Effector memory CD4-positive, alpha-beta T cell (primary cell): ENCODE results near the gene ZNF626.
"Not testable (repeated sequence)": the region's sequence is repeated elsewhere in the genome, so short reads cannot be mapped to it uniquely, and the experiment has no call there.

ENCODE experiments used
- DNase-seq, 3 donors: peaks; one replicate each; pipeline ENCODE4 v3.0.0-alpha.2; 2020
- H3K27ac ChIP-seq: 2 replicates; pipeline ENCODE4 v1.7.0; 2013; ENCODE audit warnings: mild to moderate bottlenecking, low read length, moderate library complexity; ENCODE audit not compliant: insufficient read depth, poor library complexity, severe bottlenecking
- H3K27me3 ChIP-seq: replicated peaks from 2 replicates; pipeline ENCODE4 v1.7.0; 2013; ENCODE audit warnings: mild to moderate bottlenecking, low read length; ENCODE audit not compliant: insufficient read depth, control insufficient read depth, poor library complexity, severe bottlenecking
- H3K36me3 ChIP-seq: 2 replicates; pipeline ENCODE4 v1.7.0; 2013; ENCODE audit warnings: mild to moderate bottlenecking, low read length, moderate library complexity; ENCODE audit not compliant: control insufficient read depth, insufficient read depth
- H3K4me1 ChIP-seq: 2 replicates; pipeline ENCODE4 v1.7.0; 2013; ENCODE audit warnings: low read length, mild to moderate bottlenecking; ENCODE audit not compliant: control insufficient read depth, insufficient read depth, poor library complexity, severe bottlenecking
- H3K4me3 ChIP-seq: 2 replicates; pipeline ENCODE4 v1.7.0; 2013; ENCODE audit warnings: low read length, low read depth, mild to moderate bottlenecking; ENCODE audit not compliant: insufficient read depth, poor library complexity, severe bottlenecking
- H3K9me3 ChIP-seq: 2 replicates; pipeline ENCODE4 v1.7.0; 2013; ENCODE audit warnings: mild to moderate bottlenecking, low read length, moderate library complexity; ENCODE audit not compliant: control insufficient read depth
- total RNA-seq, 3 donors: gene quantifications; one replicate each; lab custom pipeline; 2026; lab: John Stamatoyannopoulos, UW

ZNF626 gene
- 5.0 to 10.2 (median 9.5) reads per million in 3 donors for total RNA-seq

DNA sequence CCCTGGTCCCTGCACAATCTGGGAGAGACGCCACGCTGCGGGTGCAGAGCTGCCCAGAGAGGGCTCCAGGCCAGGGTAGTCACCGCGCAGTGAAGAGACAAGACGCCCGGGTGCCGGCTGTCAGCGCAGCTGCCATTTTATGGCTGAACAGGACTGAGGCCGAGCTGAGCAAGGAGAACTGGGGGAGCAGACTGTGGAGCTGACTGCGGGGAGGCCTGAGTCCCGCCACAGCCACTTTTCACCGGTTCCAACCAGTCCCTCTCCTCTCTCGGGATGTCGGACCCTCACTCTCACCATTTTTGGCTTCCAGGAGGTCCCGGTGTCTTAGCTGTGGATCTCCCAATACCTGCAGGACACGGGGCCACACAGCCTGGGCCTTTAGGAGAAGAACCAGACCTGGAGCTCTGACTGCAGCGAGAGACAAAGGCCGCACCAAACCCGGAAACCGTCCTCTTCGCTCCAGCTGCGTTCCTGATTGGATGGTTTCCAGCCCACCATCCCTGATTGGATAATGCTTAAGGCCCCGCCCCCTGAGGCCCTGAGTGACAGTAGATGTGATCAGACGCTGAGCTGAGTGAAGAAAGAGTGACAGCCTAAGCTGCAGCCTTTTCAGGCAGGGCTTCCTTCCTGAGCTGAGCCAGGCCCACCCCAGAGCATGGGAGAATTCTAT is at the start of gene ZNF626:
Gene ZNF626, minus strand, starts transcription at position 422 of the 670 bp plus-strand sequence. Its CDS starts 125 bp downstream, at position 297.
- Histone ChIP-seq H3K27me3 (no peaks in the 10 kb centered on the region), H3K4me1 (peaks cover 5% of the 10 kb centered on the region), H3K36me3 (peaks cover 20% of the 10 kb centered on the region), H3K4me3 (peak within 1 kb of the TSS; percentile 65), H3K9me3 (peaks cover 4% of the 10 kb centered on the region), H3K27ac (peak within 1 kb of the TSS; percentile 77)
- DNase-seq, result peak; percentile 76 to 88 (median 87)

DNA sequence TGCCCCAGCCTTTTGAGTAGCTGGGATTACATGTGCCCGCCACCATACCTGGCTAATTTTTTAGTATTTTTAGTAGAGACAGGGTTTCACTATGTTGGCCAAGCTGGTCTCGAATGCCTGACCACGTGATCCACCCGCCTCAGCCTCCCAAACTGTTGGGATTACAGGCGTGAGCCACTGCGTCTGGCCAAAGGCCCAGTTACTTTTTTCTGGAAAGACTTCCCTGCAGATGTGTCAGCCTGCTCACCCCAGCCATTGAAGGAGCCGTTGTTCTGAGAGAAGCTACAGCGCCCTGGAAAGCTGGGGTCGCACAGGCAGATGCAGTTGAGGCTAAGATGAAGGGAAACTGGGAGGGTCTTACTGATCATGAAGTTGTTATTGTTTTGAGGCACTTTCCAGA is 7.9 kb upstream of the ZNF626 start:
- no peaks in the 10 kb centered on the region for H3K4me1 ChIP-seq
- H3K36me3 ChIP-seq, result no peaks in the 10 kb centered on the region
- no peaks in the 10 kb centered on the region for H3K27me3 ChIP-seq
- DNase-seq, result no peak
- no peak overlapping the region for H3K27ac ChIP-seq
- H3K9me3 ChIP-seq, result no peaks in the 10 kb centered on the region
- H3K4me3 ChIP-seq, result no peak overlapping the region

DNA sequence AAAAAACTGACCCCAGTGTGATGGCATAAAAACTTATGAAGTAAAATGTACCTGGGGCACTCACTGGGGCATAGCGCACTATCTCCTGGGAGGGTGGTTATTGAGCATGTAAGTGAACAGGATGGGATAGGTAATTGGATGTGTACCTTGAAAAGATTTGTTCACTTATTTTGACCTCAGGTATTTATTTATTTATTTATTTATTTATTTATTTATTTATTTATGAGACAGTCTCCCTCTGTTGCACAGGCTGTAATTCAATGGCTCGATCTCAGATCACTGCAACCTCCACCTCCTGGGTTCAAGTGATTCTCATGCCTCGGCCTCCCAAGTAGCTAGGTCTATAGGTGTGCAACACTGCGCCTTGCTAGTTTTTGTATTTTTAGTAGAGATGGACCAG is 5.9 kb upstream of the ZNF626 start:
- DNase-seq, result no peak
- Histone ChIP-seq H3K4me1 (no peaks in the 10 kb centered on the region), H3K27me3 (no peaks in the 10 kb centered on the region), H3K36me3 (no peaks in the 10 kb centered on the region), H3K27ac (no peak overlapping the region), H3K9me3 (no peaks in the 10 kb centered on the region), H3K4me3 (no peak overlapping the region)

DNA sequence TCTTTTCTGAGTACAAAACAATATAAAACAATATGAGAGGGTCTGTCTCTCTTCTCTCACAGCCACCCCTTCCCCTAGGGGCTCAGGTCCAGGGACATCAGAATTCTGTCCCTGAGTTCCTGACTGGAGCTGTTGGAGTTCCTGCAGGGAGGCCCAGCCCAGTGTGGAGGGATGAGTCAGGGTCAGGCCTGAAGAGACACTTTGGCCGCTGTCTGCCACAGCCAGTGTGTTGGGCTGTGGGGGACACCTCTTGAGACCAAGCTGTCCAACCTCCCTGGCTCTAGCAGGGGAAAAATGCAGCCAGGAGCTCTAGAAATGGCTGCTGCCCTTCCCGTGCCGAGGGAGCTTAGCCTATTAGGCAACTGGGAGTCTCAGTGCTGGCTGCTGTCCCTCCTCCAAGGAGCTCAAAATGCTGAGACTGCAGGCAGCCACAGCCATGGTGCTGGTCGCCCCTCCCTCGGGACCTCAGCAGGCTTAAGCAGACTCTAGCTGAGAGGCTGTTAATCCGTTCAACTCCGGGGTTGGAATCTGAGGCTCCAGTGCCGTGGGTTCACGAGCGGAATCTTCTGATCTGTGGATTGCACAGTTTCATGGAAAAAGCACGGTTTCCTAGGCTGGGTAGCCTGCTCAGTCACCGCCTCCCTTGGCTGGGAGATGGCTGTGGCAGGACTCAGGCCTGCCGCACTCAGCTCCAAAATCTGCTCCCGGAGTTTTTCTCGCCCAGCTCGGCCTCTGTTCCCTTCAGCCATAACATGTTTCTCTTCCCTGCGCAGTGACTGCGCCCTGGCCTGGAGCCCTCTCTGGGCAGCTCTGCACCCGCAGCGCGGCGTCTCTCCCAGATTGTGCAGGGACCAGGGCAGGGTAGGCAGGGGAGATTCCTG is 3.8 kb upstream of the ZNF626 start:
- H3K4me3 ChIP-seq, result no peak overlapping the region
- H3K27ac ChIP-seq, result no peak overlapping the region
- H3K27me3 ChIP-seq, result no peaks in the 10 kb centered on the region
- no peak for DNase-seq
- H3K36me3 ChIP-seq, result no peaks in the 10 kb centered on the region
- peaks cover 5% of the 10 kb centered on the region for H3K4me1 ChIP-seq
- H3K9me3 ChIP-seq, result no peaks in the 10 kb centered on the region

DNA sequence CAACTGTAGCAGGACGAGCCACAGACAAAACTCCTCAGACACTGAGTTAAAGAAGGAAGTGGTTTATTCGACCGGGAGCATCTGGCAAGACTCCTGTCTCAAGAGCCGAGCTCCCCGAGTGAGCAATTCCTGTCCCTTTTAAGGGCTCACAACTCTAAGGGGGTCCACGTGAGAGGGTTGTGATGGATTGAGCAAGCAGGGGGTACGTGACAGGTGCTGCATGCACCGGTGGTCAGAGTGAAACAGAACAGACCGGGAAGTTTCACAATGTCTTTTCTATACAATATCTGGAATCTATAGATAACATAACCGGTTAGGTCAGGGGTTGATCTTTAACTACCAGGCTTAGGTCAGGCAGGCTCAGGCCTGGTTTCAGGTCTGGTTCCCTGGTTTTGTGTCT is 3.1 kb upstream of the ZNF626 start:
- H3K9me3 ChIP-seq, H3K27ac ChIP-seq, H3K4me1 ChIP-seq, H3K27me3 ChIP-seq, H3K36me3 ChIP-seq, DNase-seq, H3K4me3 ChIP-seq: not testable (repeated sequence)

DNA sequence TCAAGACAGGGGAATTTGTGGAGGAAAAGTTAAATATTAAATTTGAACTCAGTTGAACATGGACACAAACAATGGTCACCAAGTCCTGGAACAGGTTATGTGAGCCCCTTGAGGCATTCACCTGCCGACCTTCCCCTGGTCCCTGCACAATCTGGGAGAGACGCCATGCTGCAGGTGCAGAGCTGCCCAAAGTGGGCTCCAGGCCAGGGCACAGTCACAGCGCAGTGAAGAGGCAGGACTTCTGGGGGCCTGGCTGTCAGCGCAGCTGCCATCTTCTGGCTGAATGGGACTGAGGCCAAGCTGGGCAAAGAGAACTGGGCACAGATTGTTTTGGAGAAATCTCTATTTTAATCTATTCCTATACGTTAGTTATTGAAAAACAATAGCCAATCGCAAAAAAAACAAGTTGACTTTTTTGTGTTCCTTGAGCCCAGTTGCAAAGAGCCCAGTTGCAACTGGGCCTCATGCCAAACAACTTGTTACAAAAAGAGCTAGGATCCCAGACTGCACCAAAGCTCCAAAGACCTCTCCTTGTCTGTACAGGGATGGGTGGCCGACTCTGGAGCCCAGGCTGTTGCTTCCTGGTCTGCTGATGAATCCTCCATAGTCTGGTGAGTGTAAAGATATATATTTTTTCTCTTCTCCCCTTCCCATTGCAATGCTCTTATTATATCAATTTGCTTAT is 1.2 kb upstream of the ZNF626 start:
- Histone ChIP-seq H3K9me3 (peaks cover 4% of the 10 kb centered on the region), H3K27ac (no peak overlapping the region), H3K27me3 (no peaks in the 10 kb centered on the region), H3K4me1 (peaks cover 5% of the 10 kb centered on the region), H3K36me3 (peaks cover 16% of the 10 kb centered on the region), H3K4me3 (no peak overlapping the region)
- DNase-seq, result no peak

DNA sequence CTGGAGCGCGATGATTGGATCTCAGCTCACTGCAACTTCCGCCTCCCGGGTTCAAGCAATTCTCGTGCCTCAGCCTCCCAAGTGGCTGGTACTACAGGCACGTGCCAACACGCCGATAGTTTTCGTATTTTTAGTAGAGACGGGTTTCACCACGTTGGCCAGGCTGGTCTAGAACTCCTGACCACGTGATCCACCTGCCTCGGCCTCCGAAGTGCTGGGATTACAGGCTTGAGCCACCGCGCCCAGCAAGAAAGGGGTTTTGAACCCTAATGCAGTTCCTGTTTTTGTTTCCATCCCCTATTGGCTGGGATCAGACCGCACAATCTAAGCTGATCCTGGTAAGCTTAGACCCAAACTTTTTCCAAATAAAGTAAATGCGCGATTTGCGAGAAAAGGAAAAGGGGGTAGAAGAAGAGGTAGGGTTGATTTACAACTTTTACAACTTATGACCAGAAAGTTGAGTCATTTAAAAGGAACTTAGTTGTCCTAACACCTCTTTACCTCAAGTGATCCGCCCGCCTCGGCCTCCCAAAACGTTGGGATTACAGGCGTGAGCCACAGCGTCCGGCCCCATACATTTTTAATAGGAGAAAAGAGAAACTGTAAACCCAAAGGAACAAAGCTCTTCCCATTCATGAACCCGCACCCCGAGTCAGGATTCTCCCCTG is 764 bp downstream of the ZNF626 start:
- DNase-seq, result no peak
- H3K27me3 ChIP-seq, result no peaks in the 10 kb centered on the region
- peaks cover 20% of the 10 kb centered on the region for H3K36me3 ChIP-seq
- H3K4me3 ChIP-seq, result peak overlapping the region; percentile 65
- peak overlapping the region; percentile 77 for H3K27ac ChIP-seq
- H3K9me3 ChIP-seq, result peaks cover 4% of the 10 kb centered on the region
- H3K4me1 ChIP-seq, result peaks cover 5% of the 10 kb centered on the region

DNA sequence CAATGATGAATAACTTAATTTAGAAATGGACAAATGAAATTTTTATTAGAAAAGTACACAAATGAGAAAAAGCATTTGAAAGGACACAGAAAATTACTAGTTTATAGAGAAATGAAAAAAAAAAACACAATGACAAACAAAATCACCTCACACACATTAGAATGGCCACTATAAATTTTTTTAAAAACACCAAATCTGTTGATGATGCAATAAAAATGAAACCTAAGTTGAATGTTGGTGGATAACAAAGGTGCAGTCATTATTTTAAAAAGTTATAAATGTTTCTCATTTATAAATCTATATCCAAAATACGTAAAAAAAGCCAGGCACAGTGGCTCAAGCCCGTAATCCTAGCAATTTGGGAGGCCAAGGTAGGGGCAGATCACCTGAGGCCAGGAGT is 20.8 kb downstream of the ZNF626 start:
- DNase-seq, result no peak
- Histone ChIP-seq H3K27ac (no peak overlapping the region), H3K4me3 (no peak overlapping the region), H3K9me3 (peaks cover 28% of the 10 kb centered on the region), H3K36me3 (peaks cover 42% of the 10 kb centered on the region), H3K4me1 (no peaks in the 10 kb centered on the region), H3K27me3 (no peaks in the 10 kb centered on the region)

DNA sequence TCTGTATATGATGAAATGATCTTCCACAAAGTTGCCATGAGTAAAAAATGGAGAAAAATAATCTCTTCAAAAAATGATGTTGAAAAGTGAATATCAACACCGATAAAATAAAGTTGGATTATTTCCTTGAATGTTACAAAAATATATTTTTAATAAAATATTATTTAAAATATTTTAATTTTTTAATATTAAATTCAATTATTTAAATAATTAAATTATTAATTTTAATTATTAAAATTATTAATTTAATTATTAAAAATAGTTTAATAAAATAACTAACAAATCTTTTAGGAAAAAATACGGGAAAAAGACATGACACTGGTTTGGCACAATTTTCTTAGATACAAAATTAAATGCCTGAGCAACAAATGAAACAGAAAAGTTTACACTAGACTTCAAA is 21.3 kb downstream of the ZNF626 start:
- Histone ChIP-seq H3K9me3 (peaks cover 28% of the 10 kb centered on the region), H3K4me1 (no peaks in the 10 kb centered on the region), H3K4me3 (no peak overlapping the region), H3K27me3 (no peaks in the 10 kb centered on the region), H3K36me3 (peaks cover 47% of the 10 kb centered on the region), H3K27ac (no peak overlapping the region)
- no peak for DNase-seq
